Gastroesophageal sphincter (tissue), 4 donors: ENCODE measurements around the gene GPR141. TPM values are rescaled to one million over a fixed set of nuclear protein-coding genes. Genes with fewer than 3 reads are reported as not detected.

Experiments used
- ATAC-seq: fragments of 150-250 bp; one replicate; pipeline ENCODE4 v1.9.1; 2016; ENCODE audit warnings: mild to moderate bottlenecking, moderate library complexity
- H3K27ac ChIP-seq, 4 donors: fragments of 200-600 bp; sonication (generic) in 3 of 4; 1 replicate in 3 of 4; 2 replicates in 1 of 4; pipeline ENCODE4 v1.5.1; 2016 to 2019
- H3K27me3 ChIP-seq: fragments of 200-600 bp; sonication (generic); one replicate; pipeline ENCODE4 v1.5.1; 2019
- H3K36me3 ChIP-seq, 2 donors: fragments of 200-600 bp; sonication (generic); one replicate each; pipeline ENCODE4 v1.5.1; 2019; ENCODE audit warnings: control low read depth in 1 of 2
- H3K4me1 ChIP-seq, 3 donors: fragments of 200-600 bp; sonication (generic); 1 replicate in 2 of 3; 2 replicates in 1 of 3; pipeline ENCODE4 v1.5.1; 2016 to 2019; ENCODE audit warnings: control low read depth in 2 of 3
- H3K4me3 ChIP-seq, 2 donors: fragments of 200-600 bp; sonication (generic); one replicate each; pipeline ENCODE4 v1.5.1; 2019; ENCODE audit warnings: mild to moderate bottlenecking in 1 of 2, moderate library complexity in 1 of 2
- H3K9me3 ChIP-seq, 3 donors: fragments of 200-600 bp; sonication (generic); one replicate each; pipeline ENCODE4 v1.5.1; 2017 to 2019; ENCODE audit warnings: control low read depth in 2 of 3
- EP300 ChIP-seq: sonication (generic); formaldehyde crosslinking; IDR thresholded peaks from one replicate; pipeline ENCODE4 v1.6.1; 2017; ENCODE audit warnings: antibody characterized with exemption, mild to moderate bottlenecking
- POLR2A ChIP-seq, 2 donors: fragments of 450-650 bp; IDR thresholded peaks; one replicate each; pipeline ENCODE4 v1.6.1; 2017; ENCODE audit warnings: antibody characterized with exemption in 2 of 2, mild to moderate bottlenecking in 2 of 2, moderate library complexity in 1 of 2
- POLR2AphosphoS5 ChIP-seq: sonication (generic); formaldehyde crosslinking; IDR thresholded peaks from one replicate; pipeline ENCODE4 v1.6.1; 2017; ENCODE audit warnings: antibody characterized with exemption
- WGBS, 2 donors: methylation state at CpG; one replicate each; pipeline ENCODE4 v1.1.5; 2018; ENCODE audit warnings: low coverage in 1 of 2; 5-methylcytosine and 5-hydroxymethylcytosine counted together
- total RNA-seq, 4 donors: library from RNA; depleted of rRNA; stranded (reverse); fragments of >200 nt; gene quantifications; one replicate each; pipeline ENCODE4 v1.1.0, GENCODE V29; 2016
- TF ChIP-seq, protein P1 (sequence below), 4 experiments: fragments of 200-600 bp in 2 of 4; fragments of 450-650 bp in 2 of 4; sonication (generic) in 1 of 4; IDR thresholded peaks; one replicate each; pipeline ENCODE4 v1.5.1; 2017 to 2019; ENCODE audit warnings: antibody characterized with exemption in 4 of 4, mild to moderate bottlenecking in 2 of 4, moderate library complexity in 2 of 4

GPR141 gene
- total RNA-seq, 4 donors from 2014 or later: 1.2 TPM; not detected in 3

DNA sequence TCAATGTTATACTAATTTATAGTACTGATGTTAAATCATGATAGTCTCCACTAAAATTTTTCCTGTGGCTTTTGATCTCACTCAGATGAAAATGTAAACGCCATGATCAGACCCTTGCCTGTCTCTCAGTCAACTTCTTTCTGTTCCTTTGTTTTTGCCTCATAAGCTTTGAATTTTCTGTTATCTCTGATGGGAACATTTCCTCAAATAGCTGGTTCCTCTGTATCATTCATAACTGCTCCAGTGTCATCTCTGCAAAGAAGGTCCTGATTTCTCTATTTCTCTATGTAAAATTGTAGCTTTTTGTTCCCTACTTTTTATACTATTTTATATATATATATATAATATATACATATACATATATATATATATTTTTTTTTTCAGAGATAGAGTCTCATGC is 67.5 kb downstream of the GPR141 start:
- Histone ChIP-seq H3K36me3 (no peaks in the 10 kb centered on the region), H3K4me1 (no peaks in the 10 kb centered on the region), H3K27me3 (no peaks in the 10 kb centered on the region), H3K9me3 (no peaks in the 10 kb centered on the region), H3K27ac (no peak overlapping the region), H3K4me3 (no peak overlapping the region)
- WGBS, 2 donors: 31 to 83% methylated on average over 1 of the region's 1 CpG
- no peak for ATAC-seq
- TF ChIP-seq EP300 (no peak), POLR2A (IDR thresholded peaks at IDR 0.05) (no peak), POLR2AphosphoS5 (no peak)
- TF ChIP-seq, protein P1, sequence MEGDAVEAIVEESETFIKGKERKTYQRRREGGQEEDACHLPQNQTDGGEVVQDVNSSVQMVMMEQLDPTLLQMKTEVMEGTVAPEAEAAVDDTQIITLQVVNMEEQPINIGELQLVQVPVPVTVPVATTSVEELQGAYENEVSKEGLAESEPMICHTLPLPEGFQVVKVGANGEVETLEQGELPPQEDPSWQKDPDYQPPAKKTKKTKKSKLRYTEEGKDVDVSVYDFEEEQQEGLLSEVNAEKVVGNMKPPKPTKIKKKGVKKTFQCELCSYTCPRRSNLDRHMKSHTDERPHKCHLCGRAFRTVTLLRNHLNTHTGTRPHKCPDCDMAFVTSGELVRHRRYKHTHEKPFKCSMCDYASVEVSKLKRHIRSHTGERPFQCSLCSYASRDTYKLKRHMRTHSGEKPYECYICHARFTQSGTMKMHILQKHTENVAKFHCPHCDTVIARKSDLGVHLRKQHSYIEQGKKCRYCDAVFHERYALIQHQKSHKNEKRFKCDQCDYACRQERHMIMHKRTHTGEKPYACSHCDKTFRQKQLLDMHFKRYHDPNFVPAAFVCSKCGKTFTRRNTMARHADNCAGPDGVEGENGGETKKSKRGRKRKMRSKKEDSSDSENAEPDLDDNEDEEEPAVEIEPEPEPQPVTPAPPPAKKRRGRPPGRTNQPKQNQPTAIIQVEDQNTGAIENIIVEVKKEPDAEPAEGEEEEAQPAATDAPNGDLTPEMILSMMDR (IDR thresholded peaks at IDR 0.05): no peak

DNA sequence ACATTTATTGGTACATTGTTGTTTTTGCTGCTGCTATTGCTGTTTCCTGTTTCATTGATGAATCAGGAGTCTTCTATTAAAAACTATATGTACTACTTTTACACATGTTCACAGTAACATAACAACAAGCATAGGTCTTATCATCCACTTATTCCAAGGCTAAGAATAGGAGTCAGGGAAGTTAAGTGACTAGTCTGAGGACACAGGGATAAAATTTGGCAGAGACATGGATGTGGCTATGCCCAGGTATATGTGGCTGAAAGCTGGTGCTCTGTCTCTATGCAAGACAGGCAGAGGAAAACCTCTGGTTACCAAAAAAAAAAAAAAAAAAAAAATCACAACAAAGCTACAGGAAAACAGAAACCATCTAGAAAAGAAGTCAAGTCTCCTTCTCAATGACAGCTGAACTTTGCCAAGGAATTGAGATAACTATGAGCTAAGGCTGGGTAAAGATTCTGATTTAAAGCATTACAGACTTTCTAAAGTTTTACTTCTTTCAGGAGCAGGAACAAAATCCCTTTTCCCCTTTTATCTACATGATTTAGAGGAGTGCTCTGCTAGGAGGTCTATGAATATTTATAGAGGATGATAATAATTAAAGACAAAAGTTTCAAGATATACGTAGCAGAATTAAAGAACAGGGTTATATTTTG is 70.0 kb downstream of the GPR141 start:
- 0 to 43% methylated on average over 1 of the region's 1 CpG for WGBS, 2 donors
- Histone ChIP-seq H3K4me3 (no peak overlapping the region), H3K36me3 (no peaks in the 10 kb centered on the region), H3K27ac (no peak overlapping the region), H3K27me3 (no peaks in the 10 kb centered on the region), H3K4me1 (no peaks in the 10 kb centered on the region), H3K9me3 (no peaks in the 10 kb centered on the region)
- TF ChIP-seq POLR2A (IDR thresholded peaks at IDR 0.05) (no peak), EP300 (no peak), POLR2AphosphoS5 (no peak)
- TF ChIP-seq, protein P1 (IDR thresholded peaks at IDR 0.05): no peak
- no peak for ATAC-seq

GRCh38 chr7:37756797-37757551 is 73.4 kb downstream of the GPR141 start:
- no peaks in the 10 kb centered on the region for H3K9me3 ChIP-seq
- no peak for ATAC-seq
- TF ChIP-seq POLR2A (IDR thresholded peaks at IDR 0.05) (no peak), EP300 (no peak), POLR2AphosphoS5 (no peak)
- TF ChIP-seq, protein P1 (IDR thresholded peaks at IDR 0.05): no peak

DNA sequence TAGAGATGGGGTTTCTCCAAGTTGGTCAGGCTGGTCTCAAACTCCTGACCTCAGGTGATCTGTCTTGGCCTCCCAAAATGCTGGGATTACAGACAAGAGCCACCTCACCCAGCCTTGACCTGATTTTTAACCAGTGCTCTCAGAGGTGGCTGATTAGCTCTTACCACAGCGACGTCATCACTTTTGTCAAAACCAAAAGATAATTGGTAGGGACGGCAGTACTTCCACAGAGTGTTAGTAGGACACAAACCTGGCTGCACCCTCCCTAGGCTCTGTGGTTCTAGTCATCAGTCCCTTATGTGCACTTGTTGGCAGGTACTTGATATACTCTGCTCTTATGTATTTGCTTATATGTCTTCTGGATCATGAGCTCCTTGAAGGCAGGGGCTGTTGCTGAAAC is 74.0 kb downstream of the GPR141 start:
- no peak for ATAC-seq
- no peak for TF ChIP-seq POLR2A (IDR thresholded peaks at IDR 0.05)
- TF ChIP-seq, protein P1 (IDR thresholded peaks at IDR 0.05): no peak
- TF ChIP-seq EP300: no peak
- no peak for TF ChIP-seq POLR2AphosphoS5
- H3K27ac ChIP-seq: no peak overlapping the region

More at GRCh38 chr7:37756797-37757551, 73.4 kb downstream of the GPR141 start:
- Histone ChIP-seq H3K4me3 (no peak overlapping the region), H3K4me1 (no peaks in the 10 kb centered on the region), H3K27me3 (no peaks in the 10 kb centered on the region), H3K27ac (no peak overlapping the region), H3K36me3 (no peaks in the 10 kb centered on the region)
- WGBS, 2 donors: 53 to 72% methylated on average over 4 to 5 of the region's 5 CpGs

More for the DNA sequence above, 74.0 kb downstream of the GPR141 start:
- Histone ChIP-seq H3K36me3 (no peaks in the 10 kb centered on the region), H3K27me3 (no peaks in the 10 kb centered on the region), H3K9me3 (no peaks in the 10 kb centered on the region), H3K4me1 (no peaks in the 10 kb centered on the region), H3K4me3 (no peak overlapping the region)
- 84% methylated on average over 3 of the region's 3 CpGs; no CpG with 5 or more reads in 1 of the 2 donors for WGBS, 2 donors
